Endothelial cell of umbilical vein (primary cell): Measurements from ENCODE around the gene AFDN. TPM values are rescaled to one million over a fixed set of nuclear protein-coding genes. Genes with fewer than 3 reads are reported as not detected.

Experiments
- BruUV-seq: library from RNA; stranded (reverse); fragments of 400-500 nt; replicated peaks from 2 replicates; lab custom pipeline; 2021; lab: Mats Ljungman, UMichigan
- CTCF ChIA-PET: fragments of 300-600, 350-600 bp; sonication (Branson Sonifier 250); formaldehyde crosslinking; loops from one replicate; lab custom pipeline; 2021; ENCODE audit warnings: antibody characterized with exemption, inconsistent platforms; lab: Charles Lee
- POLR2A ChIA-PET: fragments of 300-600, 350-600 bp; sonication (Branson Sonifier 250); formaldehyde crosslinking; loops from one replicate; lab custom pipeline; 2021; ENCODE audit warnings: antibody characterized with exemption, inconsistent platforms; lab: Charles Lee
- DNase-seq: peaks from one replicate; pipeline ENCODE4 v3.0.0-alpha.2; 2011; ENCODE audit warnings: low read depth, low spot score
- FAIRE-seq: peaks from 2 replicates; lab custom pipeline; 2011; peaks lifted over from hg19 to GRCh38; lab: Jason Lieb, UNC
- H2AFZ ChIP-seq: 2 replicates; pipeline ENCODE4 v1.6.0; 2012; ENCODE audit warnings: low read depth, low read length, control low read depth, inconsistent platforms
- H3K27ac ChIP-seq: 2 replicates; pipeline ENCODE4 v1.5.1; 2011; ENCODE audit warnings: low read depth, mild to moderate bottlenecking, control low read depth, low read length, moderate library complexity; ENCODE audit not compliant: insufficient read depth
- H3K27me3 ChIP-seq, 2 experiments: 2 replicates each; pipeline versions ENCODE4 v1.6.0 to v1.6.1; 2011; ENCODE audit warnings: low read length in 2 of 2, mixed read lengths in 1 of 2; ENCODE audit not compliant: control insufficient read depth in 2 of 2, insufficient read depth in 2 of 2
- H3K36me3 ChIP-seq, 2 experiments: 2 replicates in 1 of 2; 3 replicates in 1 of 2; pipeline ENCODE4 v1.5.1; 2011; ENCODE audit warnings: low read length in 2 of 2, mild to moderate bottlenecking in 1 of 2, moderate library complexity in 1 of 2; ENCODE audit not compliant: control insufficient read depth in 2 of 2, insufficient read depth in 2 of 2; ENCODE audit errors: extremely low read depth in 1 of 2
- H3K4me1 ChIP-seq: 3 replicates; pipeline ENCODE4 v1.5.1; 2011; ENCODE audit warnings: mild to moderate bottlenecking, low read length; ENCODE audit not compliant: control insufficient read depth, insufficient read depth; ENCODE audit errors: extremely low read depth
- H3K4me2 ChIP-seq: 2 replicates; pipeline ENCODE4 v1.6.1; 2011; ENCODE audit warnings: low read length, control low read depth, mixed read lengths; ENCODE audit not compliant: insufficient read depth
- H3K4me3 ChIP-seq, 3 experiments: fragments of 200-600 bp in 1 of 3; sonication (generic), shearing (Covaris generic) in 1 of 3; replicated peaks in 1 of 3; 2 replicates each; pipeline ENCODE4 v1.5.1; 2011 to 2016; ENCODE audit warnings: control low read depth in 3 of 3, low read length in 3 of 3, mild to moderate bottlenecking in 2 of 3, inconsistent platforms in 1 of 3, low read depth in 1 of 3, moderate library complexity in 1 of 3; ENCODE audit not compliant: insufficient read depth in 1 of 3
- H3K79me2 ChIP-seq: 2 replicates; pipeline ENCODE4 v1.6.0; 2012; ENCODE audit warnings: low read length, inconsistent platforms; ENCODE audit not compliant: control insufficient read depth, insufficient read depth
- H3K9ac ChIP-seq: replicated peaks from 2 replicates; pipeline ENCODE3; 2011; ENCODE audit warnings: low read length, control low read depth; ENCODE audit not compliant: insufficient read depth; ENCODE audit errors: extremely low read depth
- H3K9me1 ChIP-seq: replicated peaks from 3 replicates; pipeline ENCODE4 v1.6.0; 2011; ENCODE audit warnings: mild to moderate bottlenecking, low read length; ENCODE audit not compliant: control insufficient read depth, insufficient read depth; ENCODE audit errors: extremely low read depth
- H3K9me3 ChIP-seq: replicated peaks from 2 replicates; pipeline ENCODE4 v1.5.1; 2012; ENCODE audit warnings: low read length, inconsistent platforms; ENCODE audit not compliant: control insufficient read depth, insufficient read depth
- H4K20me1 ChIP-seq: replicated peaks from 2 replicates; pipeline ENCODE3; 2011; ENCODE audit warnings: mild to moderate bottlenecking, low read length; ENCODE audit not compliant: control insufficient read depth, insufficient read depth; ENCODE audit errors: extremely low read depth
- EZH2 ChIP-seq: IDR thresholded peaks from 2 replicates; pipeline ENCODE4 v1.6.1; 2012; ENCODE audit warnings: borderline replicate concordance, low read depth, mild to moderate bottlenecking, moderate library complexity, low read length, inconsistent platforms; ENCODE audit not compliant: severe bottlenecking
- FOS ChIP-seq: IDR thresholded peaks from 2 replicates; pipeline ENCODE4 v1.6.1; 2011; ENCODE audit warnings: mild to moderate bottlenecking, low read length, moderate library complexity, borderline replicate concordance; ENCODE audit not compliant: insufficient read depth
- GATA2 ChIP-seq: IDR thresholded peaks from 2 replicates; pipeline ENCODE4 v1.7.0; 2011; ENCODE audit warnings: low read depth, mild to moderate bottlenecking, moderate library complexity, mixed read lengths, low read length; ENCODE audit not compliant: insufficient read length, insufficient read depth
- JUN ChIP-seq: IDR thresholded peaks from 2 replicates; pipeline ENCODE4 v1.6.1; 2011; ENCODE audit warnings: borderline replicate concordance, low read depth; ENCODE audit not compliant: insufficient read length, insufficient read depth
- MYC ChIP-seq: IDR thresholded peaks from one replicate; pipeline ENCODE4 v1.6.1; 2011; ENCODE audit warnings: mild to moderate bottlenecking, low read depth, low read length
- POLR2A ChIP-seq: IDR thresholded peaks from 2 replicates; pipeline ENCODE4 v1.6.1; 2012; ENCODE audit warnings: low read depth, mild to moderate bottlenecking, control low read depth, low read length
- POLR2AphosphoS5 ChIP-seq: IDR thresholded peaks from 2 replicates; pipeline ENCODE4 v1.6.1; 2012; ENCODE audit warnings: low read depth, mild to moderate bottlenecking, control low read depth, low read length, moderate library complexity; ENCODE audit not compliant: insufficient read depth
- dilution Hi-C: fragments of 300-500 bp; cut with MboI; formaldehyde crosslinking; loops from one replicate; pipeline ENCODE4 v1.15.0; 2019; ENCODE audit warnings: low sequenced_read_pairs; ENCODE audit not compliant: extremely low pct_ligation_motif_present
- intact Hi-C: fragments of 100-400 bp; cut with micrococcal nuclease; formaldehyde crosslinking; loops from one replicate; pipeline ENCODE4 v1.10.0; 2022
- polyA plus RNA-seq, 4 experiments: library from polyadenylated mRNA; depleted of rRNA in 3 of 4; stranded (reverse) in 3 of 4; unstranded in 1 of 4; fragments of >200 nt; gene quantifications; 2 replicates each; pipeline versions ENCODE4 v1.2.1 to v1.2.3, GENCODE V29; 2011 to 2012; ENCODE audit warnings: missing spikeins in 1 of 4
- total RNA-seq: library from RNA; stranded (reverse); gene quantifications from 2 replicates; pipeline ENCODE4 v1.2.3, GENCODE V29; 2021
- TF ChIP-seq, protein P1 (sequence below): IDR thresholded peaks from 2 replicates; pipeline ENCODE4 v1.6.1; 2011; ENCODE audit not compliant: insufficient read depth, insufficient read length
- TF ChIP-seq, protein P2 (sequence below), 2 donors: IDR thresholded peaks; 1 replicate in 1 of 2; 2 replicates in 1 of 2; pipeline ENCODE4 v1.5.1; 2011; ENCODE audit warnings: low read length in 2 of 2, mild to moderate bottlenecking in 2 of 2, moderate library complexity in 2 of 2, control low read depth in 1 of 2, inconsistent platforms in 1 of 2, low read depth in 1 of 2; ENCODE audit not compliant: insufficient read depth in 1 of 2; ENCODE audit errors: extremely low read depth in 1 of 2

Gene AFDN
- total and polyA plus RNA-seq, 2 donors (not counting 3 experiments of a cell fraction or from before 2014, with no cell fraction given), result 31.0 to 134 TPM

DNA sequence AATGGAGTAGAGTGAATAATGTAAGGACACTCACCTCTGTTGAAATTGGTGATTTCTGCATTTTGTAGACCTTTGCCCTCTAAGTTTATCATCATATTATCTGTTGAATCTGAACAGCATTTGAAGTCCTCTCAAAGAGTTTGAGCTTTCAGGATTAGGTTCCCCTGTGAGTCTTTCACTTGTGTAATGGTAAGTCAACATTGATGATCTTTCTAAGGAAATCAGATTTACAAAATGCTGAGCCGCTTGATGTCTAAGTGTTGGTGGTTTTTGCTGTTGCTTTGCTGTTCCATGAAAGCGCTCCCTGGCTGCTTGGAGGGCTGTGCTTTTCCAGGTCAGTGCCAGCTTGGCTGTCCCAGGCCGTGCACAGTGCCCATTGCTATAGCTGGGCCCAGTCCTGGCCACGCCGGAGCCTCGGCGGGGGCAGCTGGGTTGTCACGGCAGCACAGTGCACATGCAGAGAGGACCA is 136.9 kb downstream of the AFDN start:
- Histone ChIP-seq H3K4me3 (no peak overlapping the region), H3K4me1 (peaks cover 6% of the 10 kb centered on the region), H3K9me3 (no peaks in the 10 kb centered on the region), H4K20me1 (no peaks in the 10 kb centered on the region), H3K79me2 (no peaks in the 10 kb centered on the region), H3K4me2 (no peak overlapping the region), H3K9me1 (no peaks in the 10 kb centered on the region), H2AFZ (no peak overlapping the region), H3K9ac (no peak overlapping the region), H3K27me3 (no peaks in the 10 kb centered on the region), H3K27ac (no peak overlapping the region), H3K36me3 (peaks cover 15 to 19% of the 10 kb centered on the region in 2 experiments)
- FAIRE-seq (no peak), DNase-seq (no peak)
- ChIA-PET POLR2A (no interaction called here), CTCF (interaction anchor here (1.2 to 1.4 kb wide), 3 partner anchors 11 to 21 kb away, joined by 3 to 4 read pairs (median 3); no protein-coding TSS in a partner anchor)
- dilution Hi-C loops, result no loop called here
- no TSS peak for BruUV-seq
- TF ChIP-seq JUN, result no peak
- no peak for TF ChIP-seq POLR2AphosphoS5
- TF ChIP-seq EZH2, result no peak
- no peak for TF ChIP-seq MYC
- TF ChIP-seq GATA2, result no peak
- TF ChIP-seq POLR2A, result no peak
- TF ChIP-seq, protein P1, sequence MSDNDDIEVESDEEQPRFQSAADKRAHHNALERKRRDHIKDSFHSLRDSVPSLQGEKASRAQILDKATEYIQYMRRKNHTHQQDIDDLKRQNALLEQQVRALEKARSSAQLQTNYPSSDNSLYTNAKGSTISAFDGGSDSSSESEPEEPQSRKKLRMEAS, result no peak
- TF ChIP-seq, protein P2, sequence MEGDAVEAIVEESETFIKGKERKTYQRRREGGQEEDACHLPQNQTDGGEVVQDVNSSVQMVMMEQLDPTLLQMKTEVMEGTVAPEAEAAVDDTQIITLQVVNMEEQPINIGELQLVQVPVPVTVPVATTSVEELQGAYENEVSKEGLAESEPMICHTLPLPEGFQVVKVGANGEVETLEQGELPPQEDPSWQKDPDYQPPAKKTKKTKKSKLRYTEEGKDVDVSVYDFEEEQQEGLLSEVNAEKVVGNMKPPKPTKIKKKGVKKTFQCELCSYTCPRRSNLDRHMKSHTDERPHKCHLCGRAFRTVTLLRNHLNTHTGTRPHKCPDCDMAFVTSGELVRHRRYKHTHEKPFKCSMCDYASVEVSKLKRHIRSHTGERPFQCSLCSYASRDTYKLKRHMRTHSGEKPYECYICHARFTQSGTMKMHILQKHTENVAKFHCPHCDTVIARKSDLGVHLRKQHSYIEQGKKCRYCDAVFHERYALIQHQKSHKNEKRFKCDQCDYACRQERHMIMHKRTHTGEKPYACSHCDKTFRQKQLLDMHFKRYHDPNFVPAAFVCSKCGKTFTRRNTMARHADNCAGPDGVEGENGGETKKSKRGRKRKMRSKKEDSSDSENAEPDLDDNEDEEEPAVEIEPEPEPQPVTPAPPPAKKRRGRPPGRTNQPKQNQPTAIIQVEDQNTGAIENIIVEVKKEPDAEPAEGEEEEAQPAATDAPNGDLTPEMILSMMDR (IDR thresholded peaks at IDR 0.05; ENCODE audit: extremely low read depth in 1 of 2, insufficient read depth in 1 of 2, low read depth in 1 of 2, low read length in 2 of 2), result no peak
- no peak for TF ChIP-seq FOS
- intact Hi-C loops, result no loop called here
